WERI-Rb-1 (cell line): ENCODE measurements around the gene PCIF1.

Experiments
- DNase-seq: peaks from one replicate; pipeline ENCODE4 v3.0.0-alpha.2; 2020
- H3K27ac ChIP-seq: fragments of 250-450 bp; sonication (Bioruptor Pico); 2 replicates; pipeline ENCODE4 v1.5.1; 2020; ENCODE audit warnings: mild to moderate bottlenecking, moderate library complexity
- H3K27me3 ChIP-seq: fragments of 250-450 bp; sonication (Bioruptor Pico); 2 replicates; pipeline ENCODE4 v1.5.1; 2021; ENCODE audit warnings: mild to moderate bottlenecking, low read depth, moderate library complexity; ENCODE audit not compliant: insufficient read depth, severe bottlenecking
- H3K36me3 ChIP-seq: fragments of 250-450 bp; sonication (Bioruptor Pico); 2 replicates; pipeline ENCODE4 v1.5.1; 2020; ENCODE audit warnings: mild to moderate bottlenecking, moderate library complexity
- H3K4me3 ChIP-seq: 2 replicates; pipeline ENCODE4 v1.5.1; 2011; ENCODE audit warnings: low read depth, mild to moderate bottlenecking, control low read depth, low read length
- H3K9me3 ChIP-seq: fragments of 250-450 bp; sonication (Bioruptor Pico); 2 replicates; pipeline ENCODE4 v1.5.1; 2021; ENCODE audit warnings: mild to moderate bottlenecking, moderate library complexity; ENCODE audit not compliant: severe bottlenecking
- TF ChIP-seq, protein P1 (sequence below): IDR thresholded peaks from 2 replicates; pipeline ENCODE4 v1.5.1; 2011; ENCODE audit warnings: low read depth, mild to moderate bottlenecking, control low read depth, inconsistent platforms, low read length

PCIF1 gene

DNA sequence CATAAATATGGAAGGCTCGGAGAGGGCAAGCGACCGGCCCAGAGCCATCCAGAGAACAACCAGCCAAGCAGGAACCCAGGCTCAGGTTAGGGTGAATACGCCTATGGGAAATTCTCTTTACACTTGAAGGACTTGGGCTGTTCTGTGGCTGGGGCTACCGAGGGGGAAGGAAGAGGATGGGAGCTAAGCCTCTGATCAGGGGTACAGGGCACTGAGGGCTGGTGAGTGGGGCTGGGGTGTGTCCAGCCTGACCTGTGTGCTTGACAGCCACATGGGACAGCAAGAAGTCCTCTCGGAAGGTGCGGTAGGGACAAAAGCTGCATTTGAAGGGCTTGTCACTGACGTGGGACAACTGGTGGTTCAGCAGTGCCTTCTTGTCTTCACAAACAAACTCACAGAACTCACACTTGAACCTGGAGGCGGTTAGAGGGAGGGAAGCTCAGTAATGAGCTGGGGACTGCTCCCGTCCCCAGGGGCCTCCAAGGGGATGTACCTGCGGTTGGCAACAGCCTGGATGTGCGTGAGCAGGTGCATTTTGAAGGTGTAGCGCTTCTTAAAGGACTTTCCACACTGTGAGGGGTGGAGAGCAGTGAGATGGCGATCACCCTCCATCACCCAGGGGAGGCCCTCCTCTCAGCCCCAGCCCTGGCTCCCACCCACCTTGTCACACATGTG lies 25.6 kb downstream of the PCIF1 start:
- TF ChIP-seq, protein P1, sequence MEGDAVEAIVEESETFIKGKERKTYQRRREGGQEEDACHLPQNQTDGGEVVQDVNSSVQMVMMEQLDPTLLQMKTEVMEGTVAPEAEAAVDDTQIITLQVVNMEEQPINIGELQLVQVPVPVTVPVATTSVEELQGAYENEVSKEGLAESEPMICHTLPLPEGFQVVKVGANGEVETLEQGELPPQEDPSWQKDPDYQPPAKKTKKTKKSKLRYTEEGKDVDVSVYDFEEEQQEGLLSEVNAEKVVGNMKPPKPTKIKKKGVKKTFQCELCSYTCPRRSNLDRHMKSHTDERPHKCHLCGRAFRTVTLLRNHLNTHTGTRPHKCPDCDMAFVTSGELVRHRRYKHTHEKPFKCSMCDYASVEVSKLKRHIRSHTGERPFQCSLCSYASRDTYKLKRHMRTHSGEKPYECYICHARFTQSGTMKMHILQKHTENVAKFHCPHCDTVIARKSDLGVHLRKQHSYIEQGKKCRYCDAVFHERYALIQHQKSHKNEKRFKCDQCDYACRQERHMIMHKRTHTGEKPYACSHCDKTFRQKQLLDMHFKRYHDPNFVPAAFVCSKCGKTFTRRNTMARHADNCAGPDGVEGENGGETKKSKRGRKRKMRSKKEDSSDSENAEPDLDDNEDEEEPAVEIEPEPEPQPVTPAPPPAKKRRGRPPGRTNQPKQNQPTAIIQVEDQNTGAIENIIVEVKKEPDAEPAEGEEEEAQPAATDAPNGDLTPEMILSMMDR = no peak
- peaks cover 59% of the 10 kb centered on the region for H3K36me3 ChIP-seq

DNA sequence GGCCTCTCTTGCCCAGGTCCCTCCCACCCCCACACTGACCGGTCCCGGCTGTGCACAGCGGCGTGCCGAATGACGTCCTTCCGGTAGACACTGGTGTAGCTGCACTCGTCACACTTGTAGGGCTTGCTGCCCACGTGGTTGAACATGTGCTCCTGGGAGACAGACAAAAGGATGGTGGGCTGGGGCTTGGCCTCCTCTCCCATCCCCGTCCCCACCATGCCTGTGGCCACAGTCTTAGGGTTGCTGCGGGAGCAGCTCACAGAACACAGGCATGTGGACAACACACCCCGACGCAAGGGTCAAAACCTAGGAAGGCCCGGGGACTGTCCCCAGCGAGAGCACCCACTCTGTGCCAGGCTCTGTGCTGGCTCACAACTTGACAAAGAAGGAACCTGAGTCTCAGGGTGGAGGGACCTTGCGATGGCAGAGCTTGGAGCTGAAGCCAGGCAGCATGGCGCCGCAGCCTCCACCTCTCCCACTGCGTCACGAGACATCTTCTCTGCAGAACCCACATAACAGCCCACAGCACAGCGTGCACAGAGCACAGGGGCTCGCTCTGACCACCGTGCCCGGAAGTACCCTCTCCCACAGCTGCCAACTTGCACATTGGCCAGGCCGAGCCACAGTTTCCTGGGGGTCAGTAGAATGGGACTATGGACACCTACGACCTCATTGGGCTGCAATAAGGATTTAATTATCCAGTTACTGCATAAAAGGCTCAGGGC lies 27.7 kb downstream of the PCIF1 start:
- TF ChIP-seq, protein P1 = no peak
- H3K27me3 ChIP-seq = no peaks in the 10 kb centered on the region
- H3K9me3 ChIP-seq = no peaks in the 10 kb centered on the region
- H3K36me3 ChIP-seq = peaks cover 72% of the 10 kb centered on the region
- no peak for DNase-seq
- peak overlapping the region; percentile 72 for H3K27ac ChIP-seq
- no peak overlapping the region for H3K4me3 ChIP-seq

More for the DNA sequence above, 25.6 kb downstream of the PCIF1 start:
- Histone ChIP-seq H3K9me3 (no peaks in the 10 kb centered on the region), H3K27me3 (no peaks in the 10 kb centered on the region), H3K27ac (peak overlapping the region; percentile 72), H3K4me3 (no peak overlapping the region)
- DNase-seq = no peak

DNA sequence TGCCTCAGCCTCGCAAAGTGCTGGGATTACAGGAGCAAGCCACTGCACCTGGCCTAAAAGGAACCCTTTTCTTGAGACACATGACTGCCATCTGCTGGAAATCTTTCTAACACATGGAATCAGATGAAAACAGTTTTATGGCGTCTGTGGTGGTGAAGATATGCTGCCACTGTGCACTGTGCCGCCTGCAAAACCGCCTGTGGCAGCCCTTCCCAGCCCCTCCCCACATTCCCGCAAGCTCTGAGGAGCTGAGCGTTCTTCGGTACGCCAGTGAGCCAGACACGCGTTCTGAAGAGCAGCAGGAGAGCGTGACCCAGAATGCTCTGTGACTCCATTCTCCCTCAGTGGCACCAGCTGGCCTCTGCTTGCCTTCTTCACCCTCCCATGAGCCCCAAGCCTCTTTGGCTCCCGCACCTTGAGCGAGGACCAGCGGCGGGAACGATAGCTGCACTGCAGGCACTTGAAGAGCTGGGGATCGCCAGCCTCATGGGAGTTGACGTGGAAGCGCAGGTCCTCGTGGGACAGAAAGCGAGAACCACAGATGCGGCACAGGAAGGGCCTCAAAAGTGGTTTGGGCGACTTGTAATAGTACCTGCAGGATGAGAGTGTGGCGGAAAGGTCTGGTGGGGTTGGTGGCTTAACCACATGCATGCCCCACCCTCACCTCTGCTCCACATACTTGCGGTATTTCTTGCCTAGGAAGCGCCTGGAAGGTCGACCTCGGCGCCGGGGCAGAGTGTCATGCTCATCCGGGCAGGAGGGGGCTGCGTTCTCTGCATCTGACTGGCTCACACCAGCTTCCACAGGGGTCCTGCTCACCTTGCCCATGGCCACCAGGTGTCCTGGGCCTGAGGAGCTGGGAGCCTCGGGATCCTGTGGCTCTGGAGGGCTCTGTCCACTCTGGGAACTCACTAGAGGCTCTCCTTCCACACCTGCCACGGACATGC lies 28.8 kb downstream of the PCIF1 start:
- Histone ChIP-seq H3K9me3 (no peaks in the 10 kb centered on the region), H3K36me3 (peaks cover 75% of the 10 kb centered on the region), H3K27ac (peak overlapping the region; percentile 25; the same call in 1 of the 2 replicates), H3K4me3 (no peak overlapping the region), H3K27me3 (no peaks in the 10 kb centered on the region)
- TF ChIP-seq, protein P1 = peak; percentile 58
- peak; percentile 68 for DNase-seq

DNA sequence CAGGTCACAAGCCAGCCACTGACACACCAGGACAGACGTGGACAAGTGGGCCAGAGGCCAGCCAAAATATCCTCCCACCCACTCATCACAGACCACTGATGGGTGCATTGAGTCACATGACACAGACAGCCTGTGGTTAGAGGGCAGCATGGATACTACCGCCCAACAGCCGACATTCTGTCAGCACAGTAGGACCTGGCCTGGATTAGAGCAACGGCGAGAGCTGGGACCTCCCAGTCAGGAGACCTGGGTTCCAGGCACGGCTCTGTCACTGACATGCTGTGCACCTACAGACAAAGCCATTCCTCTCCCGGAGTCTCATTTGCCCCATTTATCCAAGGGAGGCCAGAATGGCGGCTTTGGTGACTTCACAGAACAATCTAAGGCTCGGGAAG lies 29.5 kb downstream of the PCIF1 start:
- TF ChIP-seq, protein P1 = no peak
- peaks cover 75% of the 10 kb centered on the region for H3K36me3 ChIP-seq
- no peak overlapping the region for H3K4me3 ChIP-seq
- no peak for DNase-seq
- H3K9me3 ChIP-seq = no peaks in the 10 kb centered on the region
- H3K27me3 ChIP-seq = no peaks in the 10 kb centered on the region
- no peak overlapping the region for H3K27ac ChIP-seq

DNA sequence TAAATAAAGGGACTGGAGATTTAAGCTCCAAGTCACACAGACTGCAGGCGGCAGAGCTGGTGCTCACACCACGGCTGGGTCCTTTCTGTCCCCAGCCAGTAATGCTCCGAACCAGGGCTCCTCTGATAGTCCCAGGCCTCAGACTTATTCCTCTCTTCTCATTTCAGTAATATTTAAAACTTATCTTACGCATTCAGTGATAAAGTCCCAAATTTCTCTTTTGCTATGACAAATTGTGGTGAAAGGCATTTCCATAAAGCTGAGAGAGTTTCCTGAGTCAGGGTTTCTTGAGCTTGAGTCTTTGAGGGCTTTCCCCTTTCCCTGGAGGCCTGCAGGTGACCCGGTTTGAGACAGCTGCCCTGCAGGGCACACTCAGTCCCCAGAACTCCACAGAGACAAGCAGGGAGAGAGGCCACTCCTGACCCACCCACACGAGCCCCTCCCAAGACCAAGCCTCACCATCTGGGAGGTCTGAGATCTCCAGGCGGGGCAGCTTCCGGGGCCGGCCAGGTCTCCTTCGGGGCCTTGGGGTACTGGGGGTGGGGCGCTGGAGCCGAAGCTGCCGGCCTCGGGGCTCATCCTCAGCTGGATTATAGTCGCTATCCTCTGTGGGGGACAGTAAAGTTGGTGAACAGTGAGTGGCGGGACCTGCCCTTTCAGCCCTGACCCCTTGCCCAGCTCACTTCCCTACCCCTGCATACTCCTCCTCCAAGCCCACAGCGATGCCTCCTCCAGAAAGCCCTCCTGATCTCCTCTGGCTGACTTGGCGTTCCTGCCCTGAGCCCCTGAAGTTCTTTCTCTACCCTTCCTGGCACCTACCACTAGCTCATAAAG lies 30.9 kb downstream of the PCIF1 start:
- H3K27me3 ChIP-seq = no peaks in the 10 kb centered on the region
- H3K36me3 ChIP-seq = peaks cover 64% of the 10 kb centered on the region
- TF ChIP-seq, protein P1 = no peak
- no peak overlapping the region for H3K27ac ChIP-seq
- H3K9me3 ChIP-seq = no peaks in the 10 kb centered on the region
- no peak for DNase-seq
- H3K4me3 ChIP-seq = no peak overlapping the region
